GM18909 (cell line): ENCODE results near the gene CCL17.
"Not testable (repeated sequence)": the region's sequence is repeated elsewhere in the genome, so short reads cannot be mapped to it uniquely, and the experiment has no call there.

Source experiments
- ATAC-seq: cut with Tn5 transposase; IDR thresholded peaks from one replicate; pipeline ENCODE4 v1.9.1; 2021; ENCODE audit warnings: mild to moderate bottlenecking; ENCODE audit not compliant: unreplicated experiment, poor library complexity

Gene CCL17

GRCh38 chr16:57403965-57404817, at the start of gene CCL17:
Gene CCL17, plus strand, starts transcription at chr16:57404767. Its CDS starts 9,166 bp downstream, at chr16:57413933.
- no peak for ATAC-seq

DNA sequence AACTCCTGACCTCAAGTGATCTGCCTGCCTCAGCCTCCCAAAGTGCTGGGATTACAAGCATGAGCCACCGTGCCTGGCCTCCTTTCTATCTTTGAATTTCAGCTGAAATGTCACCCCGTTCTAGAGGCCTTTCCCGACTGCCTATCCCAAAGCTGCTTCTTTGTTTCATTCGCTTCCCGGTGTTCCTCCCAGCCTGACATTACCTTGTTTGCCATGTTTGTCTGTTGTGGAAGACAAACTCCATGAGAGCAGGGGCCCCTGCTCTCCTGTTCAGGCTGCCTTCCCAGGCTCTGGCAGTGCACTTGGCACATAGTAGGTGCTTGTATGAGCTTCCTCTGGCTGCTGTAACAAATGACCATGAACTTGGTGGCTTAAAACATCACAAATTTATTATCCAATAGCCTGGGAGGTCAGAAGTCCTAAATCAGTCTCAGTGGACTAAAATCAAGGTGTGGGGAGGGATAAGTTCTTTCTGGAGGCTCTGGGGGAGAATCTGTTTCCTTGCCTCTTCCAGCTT, 48.6 kb upstream of the CCL17 start:
- no peak for ATAC-seq

GRCh38 chr16:57356547-57356946, 48.0 kb upstream of the CCL17 start:
- ATAC-seq: no peak

GRCh38 chr16:57357330-57358085, 47.1 kb upstream of the CCL17 start:
- no peak for ATAC-seq

DNA sequence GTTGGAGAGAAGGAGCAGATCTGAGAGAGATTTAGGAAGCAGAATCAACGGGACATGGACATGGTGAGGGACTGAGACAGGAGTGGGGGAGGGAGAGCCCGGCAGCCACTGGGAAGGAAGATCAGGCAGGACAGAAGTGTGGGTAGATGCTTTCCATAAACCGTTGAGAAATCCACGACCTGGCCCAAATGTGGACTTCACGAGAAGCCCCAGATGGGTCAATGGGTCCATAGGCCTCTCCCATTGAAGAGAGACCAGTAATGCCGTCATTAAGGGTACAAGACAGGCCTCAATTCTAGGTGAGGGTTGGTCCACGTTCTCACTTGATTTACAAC, 46.5 kb upstream of the CCL17 start:
- ATAC-seq: no peak

- peak; percentile 43 for ATAC-seq
Observed at GRCh38 chr16:57358527-57359095, 46.0 kb upstream of the CCL17 start, which contains the start of gene CCL22. Gene CCL22, plus strand, starts transcription at chr16:57358783. Its CDS starts 34 bp downstream, at chr16:57358817.

- ATAC-seq: no peak
Observed at GRCh38 chr16:57360321-57360935, 44.1 kb upstream of the CCL17 start.

DNA sequence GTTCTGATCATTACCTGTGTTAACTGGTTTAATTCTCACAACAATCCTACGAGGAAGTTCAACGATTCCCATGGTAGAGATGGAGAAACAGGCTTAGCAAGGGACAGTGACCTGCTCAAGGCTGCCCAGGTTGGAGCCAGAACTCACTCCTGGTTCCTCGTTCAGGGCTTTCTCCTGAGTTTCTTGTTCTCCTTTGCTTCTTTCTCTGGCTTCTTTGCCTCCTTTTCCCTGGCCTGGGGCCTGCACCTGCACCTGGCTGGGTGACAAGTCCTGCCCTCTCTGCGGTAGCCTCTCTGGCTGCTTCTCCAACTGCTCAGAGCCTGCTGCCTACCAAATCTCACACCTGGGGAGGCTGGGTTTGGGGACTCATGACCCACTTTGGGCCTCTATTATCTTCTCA, 43.2 kb upstream of the CCL17 start:
- no peak for ATAC-seq

- ATAC-seq: no peak
Observed at GRCh38 chr16:57364143-57364542, 40.4 kb upstream of the CCL17 start.

- no peak for ATAC-seq
Observed at GRCh38 chr16:57366544-57367040, 38.0 kb upstream of the CCL17 start.

GRCh38 chr16:57367116-57367752, 37.3 kb upstream of the CCL17 start:
- no peak for ATAC-seq

DNA sequence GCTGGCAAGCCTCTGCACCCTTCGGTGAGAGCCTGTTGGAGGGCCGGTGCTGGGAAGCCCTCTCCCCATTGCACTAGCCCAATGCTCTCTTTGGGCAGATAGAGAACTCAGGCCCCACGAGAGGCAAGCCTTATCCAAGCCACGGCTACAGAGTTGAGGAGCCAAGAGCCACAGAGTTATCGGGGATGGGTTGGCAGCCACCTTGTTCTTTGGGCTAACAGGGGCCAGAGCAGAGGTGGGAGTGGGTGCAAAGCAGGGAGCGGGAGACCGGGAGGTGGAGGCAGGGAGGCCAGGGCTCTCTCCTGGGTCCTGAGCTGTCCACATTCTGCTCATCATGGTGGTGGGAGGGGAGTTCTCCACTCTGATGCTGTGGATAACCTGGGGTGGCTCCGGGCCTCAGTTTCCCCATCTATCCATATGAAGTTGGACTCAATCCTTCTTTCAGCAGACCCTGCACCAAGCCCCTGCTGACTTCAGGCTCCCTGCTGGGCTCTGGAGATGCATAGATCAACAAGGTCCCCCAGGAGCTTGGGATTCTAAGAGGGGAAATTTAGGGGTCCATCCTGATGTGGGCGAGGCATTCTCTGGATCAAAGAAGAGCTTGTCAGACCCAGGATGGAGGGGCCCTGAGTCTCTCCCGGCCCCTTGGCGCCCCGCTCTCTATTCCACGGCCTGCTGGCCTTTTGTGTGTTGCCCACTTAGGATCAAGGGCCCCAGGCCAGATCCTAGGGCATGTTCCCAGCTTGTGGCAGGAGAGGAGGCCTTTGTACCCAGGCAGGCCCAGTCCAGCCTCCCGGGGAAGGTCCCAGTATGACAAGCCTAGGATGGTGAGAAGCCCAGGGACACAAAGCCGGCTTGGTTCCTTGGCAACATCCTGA, 32.8 kb upstream of the CCL17 start:
- no peak for ATAC-seq

GRCh38 chr16:57372372-57373116, 32.0 kb upstream of the CCL17 start, which contains the start of gene CX3CL1:
Gene CX3CL1, plus strand, starts transcription at chr16:57372490. Its CDS starts 79 bp downstream, at chr16:57372569.
- no peak for ATAC-seq

DNA sequence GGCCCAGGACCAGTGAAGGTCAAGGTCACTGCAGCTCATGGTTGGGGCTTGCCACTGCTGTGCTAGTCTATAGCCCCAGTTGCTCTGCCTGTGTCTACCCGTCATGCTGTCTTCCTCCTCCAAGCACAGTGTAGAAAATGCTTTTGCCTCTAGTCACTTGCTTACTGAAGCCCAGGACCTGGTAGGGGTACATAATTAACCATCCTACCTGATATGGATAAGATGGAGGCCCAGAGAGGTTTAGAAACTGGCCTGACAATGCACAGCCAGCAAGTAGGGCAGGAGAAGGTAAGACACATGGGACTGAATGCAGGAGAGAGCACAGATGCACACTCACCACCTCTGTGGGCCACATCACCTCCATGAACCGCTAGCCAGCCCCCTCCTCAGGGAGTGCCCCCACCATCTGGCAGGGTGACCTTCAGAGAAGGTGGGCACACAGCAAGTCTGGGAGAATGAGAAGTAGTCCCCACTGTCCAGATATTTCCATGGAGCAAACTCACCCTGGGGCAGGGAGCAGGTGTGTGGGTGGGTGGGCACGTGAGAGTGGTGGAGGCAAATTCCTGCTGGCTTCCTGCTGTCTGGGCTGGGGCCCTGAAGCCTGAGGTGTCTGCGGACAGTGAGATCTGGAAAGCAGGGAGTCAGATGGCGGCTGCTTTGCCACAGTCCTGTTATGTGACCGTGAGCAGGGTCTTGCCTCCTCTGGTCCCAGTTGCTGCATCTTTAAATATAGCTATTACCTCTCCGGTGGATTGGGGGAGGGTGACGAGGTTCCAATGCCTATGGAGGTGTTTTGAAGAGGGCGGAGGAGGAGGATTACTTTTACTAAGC, 31.2 kb upstream of the CCL17 start:
- no peak for ATAC-seq

DNA sequence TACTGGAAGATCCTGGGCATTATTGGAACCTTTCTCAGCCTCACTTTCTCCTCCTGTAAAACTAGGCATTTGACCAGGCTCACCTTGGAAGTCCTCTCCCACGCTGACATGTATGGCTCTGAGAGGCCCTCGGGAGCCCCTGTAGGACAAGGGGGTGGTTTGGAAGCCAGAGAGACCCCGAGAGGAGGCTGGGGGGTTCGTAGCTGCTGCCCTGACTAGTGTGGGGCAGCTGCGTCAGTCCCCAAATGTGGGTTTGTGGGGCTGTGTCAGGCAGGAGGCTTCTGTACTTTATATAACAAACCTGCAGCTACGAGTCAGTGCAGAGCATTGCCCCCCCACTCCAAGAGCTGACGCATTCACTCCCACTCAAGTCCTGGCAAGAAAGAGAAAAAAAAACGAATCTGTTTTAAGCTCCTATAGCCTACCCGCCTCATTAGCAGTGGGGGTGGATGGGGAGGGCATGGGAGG, 30.5 kb upstream of the CCL17 start:
- no peak for ATAC-seq

GRCh38 chr16:57374925-57375465, 29.6 kb upstream of the CCL17 start:
- not testable (repeated sequence) for ATAC-seq

- ATAC-seq: no peak
Observed at GRCh38 chr16:57376313-57376818, 28.2 kb upstream of the CCL17 start.
